GM12864 (cell line): ENCODE measurements around the gene UCHL1.

Experiments
- DNase-seq: peaks from one replicate; pipeline ENCODE4 v3.0.0-alpha.2; 2011; ENCODE audit warnings: low read depth
- H3K4me3 ChIP-seq: 2 replicates; pipeline ENCODE4 v1.5.1; 2011; ENCODE audit warnings: mild to moderate bottlenecking, low read depth, low read length, control low read depth
- TF ChIP-seq, protein P1 (sequence below): IDR thresholded peaks from 2 replicates; pipeline ENCODE4 v1.5.1; 2011; ENCODE audit warnings: low read depth, mild to moderate bottlenecking, moderate library complexity, low read length, control low read depth, inconsistent platforms; ENCODE audit errors: missing control alignments

Gene UCHL1

DNA sequence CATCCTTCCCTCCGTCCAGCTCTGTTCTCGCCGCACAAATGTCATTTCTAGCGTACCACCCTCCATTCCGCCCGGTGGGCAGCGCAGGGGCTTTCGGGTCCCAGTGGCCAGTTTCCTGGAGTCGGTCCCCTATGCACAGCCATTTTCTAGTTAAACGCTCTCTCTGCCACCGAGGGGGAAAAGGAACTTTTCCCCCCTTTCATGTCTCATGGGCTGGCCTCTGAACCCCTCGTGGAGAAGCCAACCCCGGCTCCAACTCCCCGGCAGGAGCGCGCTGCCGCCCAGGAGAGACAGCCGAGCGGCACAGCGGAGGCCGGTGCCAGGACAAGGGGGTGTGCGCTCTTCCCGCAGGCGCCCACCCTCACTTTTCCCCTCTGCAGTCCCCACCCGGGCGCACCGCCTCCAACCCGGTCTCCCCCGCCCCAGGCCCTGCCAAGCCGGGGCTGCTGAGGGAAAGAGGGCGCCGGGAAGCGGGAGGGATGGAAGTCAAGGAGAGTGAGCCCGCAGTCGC lies 43.0 kb upstream of the UCHL1 start:
- DNase-seq = no peak
- TF ChIP-seq, protein P1, sequence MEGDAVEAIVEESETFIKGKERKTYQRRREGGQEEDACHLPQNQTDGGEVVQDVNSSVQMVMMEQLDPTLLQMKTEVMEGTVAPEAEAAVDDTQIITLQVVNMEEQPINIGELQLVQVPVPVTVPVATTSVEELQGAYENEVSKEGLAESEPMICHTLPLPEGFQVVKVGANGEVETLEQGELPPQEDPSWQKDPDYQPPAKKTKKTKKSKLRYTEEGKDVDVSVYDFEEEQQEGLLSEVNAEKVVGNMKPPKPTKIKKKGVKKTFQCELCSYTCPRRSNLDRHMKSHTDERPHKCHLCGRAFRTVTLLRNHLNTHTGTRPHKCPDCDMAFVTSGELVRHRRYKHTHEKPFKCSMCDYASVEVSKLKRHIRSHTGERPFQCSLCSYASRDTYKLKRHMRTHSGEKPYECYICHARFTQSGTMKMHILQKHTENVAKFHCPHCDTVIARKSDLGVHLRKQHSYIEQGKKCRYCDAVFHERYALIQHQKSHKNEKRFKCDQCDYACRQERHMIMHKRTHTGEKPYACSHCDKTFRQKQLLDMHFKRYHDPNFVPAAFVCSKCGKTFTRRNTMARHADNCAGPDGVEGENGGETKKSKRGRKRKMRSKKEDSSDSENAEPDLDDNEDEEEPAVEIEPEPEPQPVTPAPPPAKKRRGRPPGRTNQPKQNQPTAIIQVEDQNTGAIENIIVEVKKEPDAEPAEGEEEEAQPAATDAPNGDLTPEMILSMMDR = no peak
- peak overlapping the region; percentile 94 for H3K4me3 ChIP-seq

DNA sequence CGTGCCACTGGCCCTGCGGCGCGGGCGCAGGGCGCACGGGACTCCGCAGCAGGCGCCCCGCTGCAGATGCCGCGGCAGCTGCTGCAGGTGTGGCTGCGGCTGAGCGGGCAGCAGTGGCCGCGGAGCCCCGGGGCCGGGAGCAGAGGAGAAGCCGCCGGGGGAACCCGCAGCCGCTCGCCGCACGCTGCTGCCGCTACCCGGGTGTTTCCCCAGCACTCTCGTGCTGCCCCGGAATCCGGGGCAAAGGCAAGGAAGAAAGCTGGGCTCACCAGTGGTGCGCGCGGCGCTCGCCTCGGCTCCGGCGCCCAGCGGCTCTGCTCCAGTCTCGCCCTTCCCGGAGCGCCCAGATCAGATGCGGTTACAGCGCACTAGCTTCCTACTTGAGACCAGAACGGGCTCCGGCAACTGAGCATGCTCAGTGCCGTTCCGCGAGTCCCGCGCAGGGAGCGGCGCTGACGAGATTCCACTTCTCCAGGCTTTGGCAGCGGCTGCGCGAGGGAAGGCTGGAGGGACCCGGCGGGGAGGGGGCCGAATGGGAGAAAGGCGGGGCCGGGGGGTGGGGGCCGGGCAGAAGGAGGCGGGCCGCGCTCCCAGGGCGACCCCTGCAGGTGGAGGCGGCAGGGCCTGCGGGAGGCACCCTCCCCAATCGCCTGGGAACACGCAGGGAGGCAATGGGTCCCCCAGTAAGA lies 42.4 kb upstream of the UCHL1 start, which contains the start of gene APBB2:
Gene APBB2 (minus strand): TSS at position 407 of the 689 bp plus-strand sequence. CDS start 181,288 bp downstream, outside the sequence.
- H3K4me3 ChIP-seq = peak within 1 kb of the TSS; percentile 94
- DNase-seq = peak; percentile 62
- TF ChIP-seq, protein P1 = peak; percentile 84

DNA sequence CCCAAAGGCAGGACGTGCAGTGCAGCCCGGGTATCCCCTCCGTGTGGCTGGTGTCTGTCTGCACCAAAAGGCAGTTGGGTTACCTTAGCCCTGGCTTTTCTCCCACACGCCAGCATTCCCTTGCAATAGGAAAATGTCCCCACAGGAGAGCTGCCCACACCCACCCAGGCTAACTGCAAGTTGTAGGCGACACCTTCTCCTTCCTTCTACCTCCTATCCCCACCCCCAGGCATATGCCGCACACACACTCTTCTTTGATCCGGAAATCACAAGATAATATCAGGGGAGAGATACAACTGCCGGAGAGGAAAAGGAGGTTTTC lies 41.9 kb upstream of the UCHL1 start:
- no peak for DNase-seq
- H3K4me3 ChIP-seq = peak overlapping the region; percentile 94
- TF ChIP-seq, protein P1 = no peak

DNA sequence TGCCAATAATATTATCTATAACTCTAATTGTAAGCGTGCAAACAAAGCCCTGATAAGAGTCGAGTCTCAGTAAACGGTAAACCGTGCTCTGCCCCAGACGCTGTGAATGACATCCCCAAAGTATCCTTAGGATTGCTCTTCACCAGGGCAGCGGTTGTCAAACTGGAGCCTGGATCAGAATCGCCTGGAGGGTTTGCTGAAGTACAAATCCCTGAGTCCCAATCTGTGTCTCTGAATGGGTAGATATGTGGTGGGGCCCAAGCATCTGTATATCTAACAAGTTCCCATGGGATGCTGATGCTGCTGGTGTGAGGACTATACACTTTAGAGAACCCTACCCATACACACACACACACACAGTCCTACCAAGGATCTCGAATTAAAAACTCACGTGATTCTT lies 41.6 kb upstream of the UCHL1 start:
- TF ChIP-seq, protein P1 = no peak
- DNase-seq = no peak
- H3K4me3 ChIP-seq = no peak overlapping the region; the same call in 1 of the 2 replicates

DNA sequence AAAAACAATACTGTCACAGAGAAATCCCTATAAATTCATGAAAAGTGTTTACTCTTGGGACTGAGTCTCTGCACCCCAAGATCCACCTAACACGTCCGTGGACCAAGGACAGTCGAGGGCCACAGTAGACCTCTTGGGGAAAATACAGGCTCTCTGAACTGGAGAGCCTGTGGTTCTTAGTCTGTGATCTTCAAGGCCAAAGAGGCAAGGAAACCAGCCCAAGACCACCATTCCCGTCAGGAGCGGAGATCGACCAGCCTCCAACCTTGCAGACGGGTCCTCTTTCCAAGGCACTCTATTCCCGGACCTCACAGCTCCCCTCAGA lies 40.8 kb upstream of the UCHL1 start:
- TF ChIP-seq, protein P1 = no peak
- no peak for DNase-seq
- peak overlapping the region; percentile 88 for H3K4me3 ChIP-seq

DNA sequence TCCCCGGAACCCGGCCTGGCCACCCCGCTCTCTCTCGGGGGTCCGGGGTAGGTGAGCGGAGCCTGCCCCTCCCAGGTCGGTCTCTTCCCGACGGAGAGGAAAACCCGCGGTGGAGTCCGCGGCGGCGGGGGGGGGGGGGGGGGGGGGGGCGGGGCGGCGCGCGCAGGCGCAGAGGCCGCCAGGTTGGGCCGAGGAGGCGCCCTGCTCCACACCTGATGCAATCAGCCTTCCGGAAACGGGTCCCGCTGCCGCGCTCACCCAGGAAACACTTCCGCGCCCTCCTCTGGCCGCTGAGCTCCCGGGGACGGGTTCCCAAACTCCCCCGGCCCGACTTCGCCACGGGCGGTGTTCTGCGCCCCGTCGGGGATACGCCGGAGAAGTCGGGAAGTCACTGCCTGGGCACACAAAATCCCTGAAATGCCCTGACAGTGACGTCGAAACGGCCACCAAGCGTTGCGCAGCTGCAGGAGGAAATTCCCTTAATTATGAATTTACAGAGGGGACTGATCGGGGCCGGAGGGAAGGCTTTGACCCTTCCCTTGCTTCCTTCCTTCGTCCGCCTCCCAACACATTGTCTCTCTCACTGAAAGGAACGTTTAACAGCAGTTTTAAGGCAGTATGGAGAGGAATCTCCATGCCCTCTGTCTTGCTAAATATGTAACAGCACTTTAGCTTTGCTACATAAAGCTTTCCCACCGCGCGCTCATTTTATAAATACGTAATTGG lies 40.3 kb upstream of the UCHL1 start:
- peak overlapping the region; percentile 88 for H3K4me3 ChIP-seq
- DNase-seq = peak; percentile 55
- TF ChIP-seq, protein P1 = peak; percentile 20
